ENCODE results near the gene ZNF516. TPM values are rescaled to one million over a fixed set of nuclear protein-coding genes. Genes with fewer than 3 reads are reported as not detected.

The ZNF516 gene
- total RNA-seq, 1 donor from 2014 or later = 26.1 TPM

DNA sequence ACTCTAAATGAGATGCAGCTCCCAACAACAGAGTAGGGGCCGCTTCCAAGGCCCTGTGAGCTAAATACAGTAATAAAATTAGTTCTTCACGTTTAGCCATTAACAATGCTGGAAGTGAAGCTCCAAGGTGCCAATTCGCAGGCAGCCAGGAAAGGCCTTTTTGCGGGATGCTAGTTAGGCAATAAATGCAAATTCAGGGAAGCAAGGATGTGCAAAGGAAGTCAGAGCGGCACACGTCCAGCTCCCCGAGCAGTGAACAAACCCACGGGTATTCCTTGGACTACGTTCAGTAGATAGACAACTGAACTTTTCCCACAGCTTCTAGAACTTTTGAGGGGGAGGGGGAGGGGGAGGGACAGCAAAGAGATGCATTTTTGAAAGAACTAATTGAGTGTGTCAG is 6.9 kb downstream of the ZNF516 start:
- H3K9me3 Mint-ChIP-seq (ENCODE audit: low read depth) = no peaks in the 10 kb centered on the region
- DNase-seq (ENCODE audit: low spot score) = no peak
- TF ChIP-seq, protein P1, sequence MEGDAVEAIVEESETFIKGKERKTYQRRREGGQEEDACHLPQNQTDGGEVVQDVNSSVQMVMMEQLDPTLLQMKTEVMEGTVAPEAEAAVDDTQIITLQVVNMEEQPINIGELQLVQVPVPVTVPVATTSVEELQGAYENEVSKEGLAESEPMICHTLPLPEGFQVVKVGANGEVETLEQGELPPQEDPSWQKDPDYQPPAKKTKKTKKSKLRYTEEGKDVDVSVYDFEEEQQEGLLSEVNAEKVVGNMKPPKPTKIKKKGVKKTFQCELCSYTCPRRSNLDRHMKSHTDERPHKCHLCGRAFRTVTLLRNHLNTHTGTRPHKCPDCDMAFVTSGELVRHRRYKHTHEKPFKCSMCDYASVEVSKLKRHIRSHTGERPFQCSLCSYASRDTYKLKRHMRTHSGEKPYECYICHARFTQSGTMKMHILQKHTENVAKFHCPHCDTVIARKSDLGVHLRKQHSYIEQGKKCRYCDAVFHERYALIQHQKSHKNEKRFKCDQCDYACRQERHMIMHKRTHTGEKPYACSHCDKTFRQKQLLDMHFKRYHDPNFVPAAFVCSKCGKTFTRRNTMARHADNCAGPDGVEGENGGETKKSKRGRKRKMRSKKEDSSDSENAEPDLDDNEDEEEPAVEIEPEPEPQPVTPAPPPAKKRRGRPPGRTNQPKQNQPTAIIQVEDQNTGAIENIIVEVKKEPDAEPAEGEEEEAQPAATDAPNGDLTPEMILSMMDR (IDR thresholded peaks at IDR 0.05) = no peak
- H3K4me3 Mint-ChIP-seq (ENCODE audit: unreplicated experiment) = no peak overlapping the region
- H3K4me1 Mint-ChIP-seq (ENCODE audit: low read depth) = peaks cover 39% of the 10 kb centered on the region
- H3K27me3 Mint-ChIP-seq (ENCODE audit: low read depth) = no peaks in the 10 kb centered on the region
- peaks cover 2% of the 10 kb centered on the region for H3K36me3 Mint-ChIP-seq (ENCODE audit: low read depth)
- no peak overlapping the region for H3K27ac Mint-ChIP-seq (ENCODE audit: unreplicated experiment)

DNA sequence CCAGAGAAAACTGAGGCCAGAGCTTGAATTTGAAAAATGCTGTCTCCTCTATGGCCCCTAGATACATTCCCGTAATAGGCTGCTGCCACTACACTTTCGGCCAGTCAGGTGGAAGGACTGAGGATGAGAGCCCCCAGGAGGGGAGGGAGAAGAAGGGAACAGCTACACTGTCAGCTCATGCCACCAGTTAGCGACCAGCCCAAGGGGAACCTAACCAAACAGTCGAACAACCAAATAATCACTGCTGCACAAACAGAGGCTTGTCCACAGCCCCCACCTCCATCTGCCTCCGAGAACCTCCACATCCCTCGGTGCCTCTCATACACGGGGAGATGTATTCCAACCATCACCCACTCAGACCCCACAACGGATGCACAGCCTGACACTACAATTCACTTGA is 7.3 kb downstream of the ZNF516 start:
- peak; percentile 40 for DNase-seq (ENCODE audit: low spot score)
- Mint-ChIP-seq H3K27me3 (ENCODE audit: low read depth) (no peaks in the 10 kb centered on the region), H3K27ac (ENCODE audit: unreplicated experiment) (no peak overlapping the region), H3K9me3 (ENCODE audit: low read depth) (no peaks in the 10 kb centered on the region), H3K36me3 (ENCODE audit: low read depth) (peaks cover 2% of the 10 kb centered on the region), H3K4me3 (ENCODE audit: unreplicated experiment) (no peak overlapping the region), H3K4me1 (ENCODE audit: low read depth) (peaks cover 39% of the 10 kb centered on the region)
- TF ChIP-seq, protein P1 (IDR thresholded peaks at IDR 0.05) = no peak

DNA sequence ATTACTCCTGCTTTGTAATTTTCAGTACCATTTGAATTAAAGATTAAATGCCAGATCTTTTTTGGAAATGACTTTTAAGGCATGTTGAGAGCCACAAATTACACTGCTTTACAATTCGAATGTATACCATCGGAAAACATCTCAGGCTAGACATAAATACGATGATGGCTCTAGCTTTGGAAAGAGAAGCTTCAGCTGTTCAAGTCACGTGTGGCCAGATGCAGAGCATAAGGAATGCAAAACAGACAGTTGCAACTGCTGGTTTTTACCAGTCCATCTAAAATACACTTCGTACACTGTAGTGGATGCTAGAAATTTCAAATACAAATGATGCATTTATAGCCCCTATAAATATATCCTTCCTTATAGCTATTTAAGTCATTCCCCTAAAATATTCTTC is 8.0 kb downstream of the ZNF516 start:
- Mint-ChIP-seq H3K4me3 (ENCODE audit: unreplicated experiment) (no peak overlapping the region), H3K27me3 (ENCODE audit: low read depth) (no peaks in the 10 kb centered on the region), H3K36me3 (ENCODE audit: low read depth) (peaks cover 2% of the 10 kb centered on the region), H3K4me1 (ENCODE audit: low read depth) (peaks cover 37% of the 10 kb centered on the region), H3K27ac (ENCODE audit: unreplicated experiment) (no peak overlapping the region), H3K9me3 (ENCODE audit: low read depth) (no peaks in the 10 kb centered on the region)
- DNase-seq (ENCODE audit: low spot score) = no peak
- TF ChIP-seq, protein P1 (IDR thresholded peaks at IDR 0.05) = no peak

DNA sequence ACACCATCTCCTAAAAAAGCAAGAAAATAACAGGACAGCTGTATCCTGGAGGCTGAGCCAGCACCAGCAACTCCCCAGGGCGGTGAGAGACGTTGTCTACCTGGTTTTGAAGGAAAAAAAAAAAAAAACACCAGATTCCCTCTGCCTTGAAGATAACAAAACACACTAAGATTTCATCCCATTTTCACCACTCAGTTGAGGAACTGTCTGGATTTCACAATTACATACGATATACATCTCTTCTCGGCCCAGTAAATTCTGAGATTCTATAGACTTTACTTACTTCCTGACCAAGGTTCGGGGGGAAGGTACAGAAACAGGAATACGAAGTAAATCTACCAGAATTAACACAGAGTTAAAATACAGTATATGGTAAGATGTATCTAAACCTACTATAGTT is 8.5 kb downstream of the ZNF516 start:
- Mint-ChIP-seq H3K27me3 (ENCODE audit: low read depth) (no peaks in the 10 kb centered on the region), H3K4me3 (ENCODE audit: unreplicated experiment) (no peak overlapping the region), H3K4me1 (ENCODE audit: low read depth) (peaks cover 37% of the 10 kb centered on the region), H3K9me3 (ENCODE audit: low read depth) (no peaks in the 10 kb centered on the region), H3K27ac (ENCODE audit: unreplicated experiment) (no peak overlapping the region), H3K36me3 (ENCODE audit: low read depth) (peaks cover 2% of the 10 kb centered on the region)
- DNase-seq (ENCODE audit: low spot score) = no peak
- TF ChIP-seq, protein P1 (IDR thresholded peaks at IDR 0.05) = no peak

DNA sequence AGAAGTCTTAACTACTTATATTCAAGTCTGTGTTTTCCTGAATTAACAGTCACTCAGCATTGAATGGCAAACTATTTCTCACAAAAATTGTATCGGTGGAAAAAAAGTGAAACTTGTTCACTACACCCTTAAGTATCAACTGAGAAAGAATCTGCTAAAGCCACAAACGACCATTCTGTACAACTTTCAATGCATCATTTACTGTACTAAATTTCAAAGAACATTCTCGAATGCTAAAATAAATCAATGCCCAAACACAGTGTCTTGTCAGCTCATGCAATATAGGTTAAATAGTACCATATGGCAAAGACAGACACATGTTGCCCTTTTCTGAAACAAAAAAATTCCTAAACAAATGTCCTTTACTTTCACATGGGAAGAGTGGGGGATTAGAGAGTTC is 9.0 kb downstream of the ZNF516 start:
- Mint-ChIP-seq H3K9me3 (ENCODE audit: low read depth) (no peaks in the 10 kb centered on the region), H3K27ac (ENCODE audit: unreplicated experiment) (no peak overlapping the region), H3K27me3 (ENCODE audit: low read depth) (no peaks in the 10 kb centered on the region), H3K4me3 (ENCODE audit: unreplicated experiment) (no peak overlapping the region), H3K36me3 (ENCODE audit: low read depth) (peaks cover 2% of the 10 kb centered on the region), H3K4me1 (ENCODE audit: low read depth) (peaks cover 37% of the 10 kb centered on the region)
- TF ChIP-seq, protein P1 (IDR thresholded peaks at IDR 0.05) = no peak
- DNase-seq (ENCODE audit: low spot score) = no peak

Data from chondrocyte (in vitro differentiated cells).